Raji (cell line): ENCODE data around the gene PTGDR2.

Experiments
- POLR2A ChIP-seq: IDR thresholded peaks from 2 replicates; pipeline ENCODE4 v1.6.1; 2011; ENCODE audit warnings: low read depth, low read length, control low read depth; ENCODE audit not compliant: insufficient read depth

PTGDR2 gene

GRCh38 chr11:60854140-60854846 is 1.5 kb downstream of the PTGDR2 start:
- TF ChIP-seq POLR2A = no peak

- no peak for TF ChIP-seq POLR2A
Observed at GRCh38 chr11:60852982-60853950, 2.5 kb downstream of the PTGDR2 start.

GRCh38 chr11:60852117-60852981 is 3.4 kb downstream of the PTGDR2 start:
- TF ChIP-seq POLR2A = no peak

- TF ChIP-seq POLR2A = no peak
Observed at GRCh38 chr11:60851327-60852104, 4.2 kb downstream of the PTGDR2 start.

- no peak for TF ChIP-seq POLR2A
Observed at GRCh38 chr11:60849641-60850520, 5.9 kb downstream of the PTGDR2 start.

- no peak for TF ChIP-seq POLR2A
Observed at GRCh38 chr11:60848714-60849151, 7.0 kb downstream of the PTGDR2 start.

- no peak for TF ChIP-seq POLR2A
Observed at GRCh38 chr11:60847896-60848295, 7.9 kb downstream of the PTGDR2 start.

- no peak for TF ChIP-seq POLR2A
Observed at GRCh38 chr11:60847281-60847680, 8.5 kb downstream of the PTGDR2 start.

- TF ChIP-seq POLR2A = no peak
Observed at GRCh38 chr11:60845338-60845737, 10.4 kb downstream of the PTGDR2 start.

GRCh38 chr11:60844870-60845221 is 10.9 kb downstream of the PTGDR2 start:
- no peak for TF ChIP-seq POLR2A

- TF ChIP-seq POLR2A = no peak
Observed at GRCh38 chr11:60844045-60844869, 11.5 kb downstream of the PTGDR2 start.
